GM23248 (cell line): Measurements from ENCODE around the gene PARD3B. TPM values are rescaled to one million over a fixed set of nuclear protein-coding genes. Genes with fewer than 3 reads are reported as not detected.

Source experiments
- DNase-seq: peaks from one replicate; pipeline ENCODE4 v3.0.0-alpha.2; 2015
- H2AFZ ChIP-seq: fragments of 200-600 bp; sonication (generic); 2 replicates; pipeline ENCODE4 v1.6.1; 2016; ENCODE audit warnings: antibody characterized with exemption
- H3F3A ChIP-seq: fragments of 200-600 bp; sonication (generic); 2 replicates; pipeline ENCODE4 v1.6.1; 2016; ENCODE audit warnings: mild to moderate bottlenecking, antibody characterized with exemption, mixed run types; ENCODE audit not compliant: insufficient read depth
- H3K27ac ChIP-seq: fragments of 200-600 bp; sonication (generic); 2 replicates; pipeline ENCODE4 v1.5.1; 2016; ENCODE audit warnings: mild to moderate bottlenecking
- H3K27me3 ChIP-seq: fragments of 200-600 bp; sonication (generic); replicated peaks from 2 replicates; pipeline ENCODE4 v1.6.1; 2016; ENCODE audit warnings: mild to moderate bottlenecking; ENCODE audit not compliant: insufficient read depth
- H3K36me3 ChIP-seq: fragments of 200-600 bp; sonication (generic); 2 replicates; pipeline ENCODE4 v1.6.1; 2016; ENCODE audit warnings: low read depth, mild to moderate bottlenecking
- H3K4me1 ChIP-seq: fragments of 200-600 bp; sonication (generic); 2 replicates; pipeline ENCODE4 v1.6.1; 2016; ENCODE audit warnings: mild to moderate bottlenecking; ENCODE audit not compliant: insufficient read depth
- H3K4me2 ChIP-seq: fragments of 200-600 bp; sonication (generic); one replicate; pipeline ENCODE4 v1.6.1; 2016; ENCODE audit warnings: mild to moderate bottlenecking; ENCODE audit not compliant: unreplicated experiment
- H3K4me3 ChIP-seq: fragments of 200-600 bp; sonication (generic); 2 replicates; pipeline ENCODE4 v1.5.1; 2016; ENCODE audit warnings: mild to moderate bottlenecking
- H3K79me2 ChIP-seq: fragments of 200-600 bp; sonication (generic); 2 replicates; pipeline ENCODE4 v1.6.1; 2016; ENCODE audit warnings: mild to moderate bottlenecking; ENCODE audit not compliant: insufficient read depth
- H3K9ac ChIP-seq: fragments of 200-600 bp; sonication (generic); 2 replicates; pipeline ENCODE4 v1.6.1; 2016; ENCODE audit warnings: mild to moderate bottlenecking
- H3K9me2 ChIP-seq: fragments of 200-600 bp; sonication (generic); 2 replicates; pipeline ENCODE4 v1.6.1; 2016; ENCODE audit warnings: mixed run types, mild to moderate bottlenecking, moderate library complexity; ENCODE audit not compliant: insufficient read depth
- H3K9me3 ChIP-seq: fragments of 200-600 bp; sonication (generic); one replicate; pipeline ENCODE4 v1.6.1; 2017; ENCODE audit warnings: low read depth
- H4K20me1 ChIP-seq: fragments of 200-600 bp; sonication (generic); 2 replicates; pipeline ENCODE4 v1.6.0; 2016; ENCODE audit not compliant: insufficient read depth
- EZH2 ChIP-seq: fragments of 200-600 bp; sonication (generic); IDR thresholded peaks from 2 replicates; pipeline ENCODE4 v1.6.1; 2018; ENCODE audit warnings: antibody characterized with exemption, mild to moderate bottlenecking; ENCODE audit not compliant: insufficient read depth, poor library complexity, severe bottlenecking
- EZH2phosphoT487 ChIP-seq: fragments of 200-600 bp; sonication (generic); IDR thresholded peaks from 2 replicates; pipeline ENCODE4 v1.6.1; 2018; ENCODE audit warnings: antibody characterized with exemption, moderate library complexity, mild to moderate bottlenecking, low read depth; ENCODE audit not compliant: insufficient read depth
- WGBS, 2 experiments: methylation state at CpG; one replicate each; pipeline ENCODE4 v1.1.6; 2015 to 2017; ENCODE audit warnings: low lambda C conversion rate in 2 of 2, low coverage in 1 of 2; ENCODE audit errors: missing lambda C conversion rate in 2 of 2; 5-methylcytosine and 5-hydroxymethylcytosine counted together
- in situ Hi-C: fragments of 300-500 bp; cut with MboI; formaldehyde crosslinking; loops from 2 replicates; pipeline ENCODE4 v1.15.0; 2020
- polyA plus RNA-seq: library from polyadenylated mRNA; unstranded; fragments of >200 nt; fragmentation: Nextera tagmentation; extraction: Ambion mirVana; gene quantifications from 2 replicates; pipeline ENCODE4 v1.2.1, GENCODE V29; 2016
- total RNA-seq: library from RNA; depleted of rRNA; stranded (reverse); fragments of >200 nt; shearing (Covaris generic); gene quantifications from 2 replicates; pipeline ENCODE4 v1.2.3, GENCODE V29; 2014

Gene PARD3B
- total and polyA plus RNA-seq, 2 experiments from 2014 or later, result 2.5 to 6.9 TPM

DNA sequence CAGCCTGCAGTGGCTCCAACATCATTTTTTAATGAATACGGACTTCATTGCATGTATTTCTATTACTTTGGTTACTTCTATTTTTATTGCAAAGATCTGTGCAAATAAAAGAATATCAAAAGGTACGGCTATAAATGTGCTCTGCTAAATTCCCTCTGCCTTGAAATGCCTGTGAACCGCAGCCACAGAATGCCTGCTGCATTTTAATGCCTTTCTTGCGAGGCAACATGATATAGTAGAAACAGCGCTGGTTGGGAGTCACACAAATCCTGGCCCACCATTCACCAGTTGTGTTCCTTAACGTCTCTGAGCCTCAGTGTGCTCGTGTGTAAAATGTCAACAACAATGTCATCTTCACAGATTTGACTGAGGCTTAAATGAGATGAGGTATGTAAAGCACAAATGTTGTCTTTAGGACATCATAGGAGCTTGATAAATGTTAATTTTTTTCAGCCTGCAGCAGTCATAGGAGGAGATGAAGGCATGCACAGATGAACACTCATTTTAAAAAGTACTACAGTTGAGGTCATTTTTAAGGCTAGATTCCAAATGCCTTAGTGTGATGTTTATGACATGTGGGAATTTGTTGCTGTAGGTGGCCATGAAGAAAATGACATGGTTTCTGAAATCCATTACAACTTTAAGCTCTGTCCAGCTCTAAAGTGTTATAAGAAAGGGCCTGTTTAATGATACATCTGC is 949.4 kb downstream of the PARD3B start:
- no peaks in the 10 kb centered on the region for H3K9me2 ChIP-seq
- 88 to 89% methylated on average over 7 of the region's 7 CpGs for WGBS, 2 experiments
- no peak overlapping the region for H3K27ac ChIP-seq
- TF ChIP-seq EZH2 (no peak), EZH2phosphoT487 (no peak)
- no peaks in the 10 kb centered on the region for H3K36me3 ChIP-seq
- H3K79me2 ChIP-seq, result no peaks in the 10 kb centered on the region
- no peaks in the 10 kb centered on the region for H4K20me1 ChIP-seq
- no peak overlapping the region for H3K4me3 ChIP-seq
- H3K27me3 ChIP-seq, result no peaks in the 10 kb centered on the region
- H3F3A ChIP-seq, result peaks cover 30% of the 10 kb centered on the region; the same call in 1 of the 2 replicates
- H2AFZ ChIP-seq, result no peak overlapping the region
- in situ Hi-C loops, result no loop called here
- H3K4me1 ChIP-seq, result peaks cover 33% of the 10 kb centered on the region
- H3K9me3 ChIP-seq, result no peaks in the 10 kb centered on the region
- H3K4me2 ChIP-seq, result no peak overlapping the region
- no peak overlapping the region for H3K9ac ChIP-seq
- DNase-seq, result peak; percentile 45

- DNase-seq, result peak; percentile 40
- no peak overlapping the region for H2AFZ ChIP-seq
- H3K27me3 ChIP-seq, result no peaks in the 10 kb centered on the region
- no peaks in the 10 kb centered on the region for H3K9me3 ChIP-seq
- H3K79me2 ChIP-seq, result no peaks in the 10 kb centered on the region
- H3K4me2 ChIP-seq, result peak overlapping the region; percentile 49
- H3K4me1 ChIP-seq, result peaks cover 33% of the 10 kb centered on the region
- H3F3A ChIP-seq, result peaks cover 30% of the 10 kb centered on the region; the same call in 1 of the 2 replicates
- 35 to 36% methylated on average over 1 of the region's 1 CpG for WGBS, 2 experiments
- in situ Hi-C loops, result no loop called here
- H3K36me3 ChIP-seq, result no peaks in the 10 kb centered on the region
- no peaks in the 10 kb centered on the region for H4K20me1 ChIP-seq
- H3K27ac ChIP-seq, result peak overlapping the region; percentile 59; the same call in 1 of the 2 replicates
- TF ChIP-seq EZH2 (no peak), EZH2phosphoT487 (no peak)
- H3K4me3 ChIP-seq, result no peak overlapping the region
- H3K9ac ChIP-seq, result no peak overlapping the region
- no peaks in the 10 kb centered on the region for H3K9me2 ChIP-seq
These were observed 950.5 kb downstream of the PARD3B start for GRCh38 chr2:205495819-205496218.

DNA sequence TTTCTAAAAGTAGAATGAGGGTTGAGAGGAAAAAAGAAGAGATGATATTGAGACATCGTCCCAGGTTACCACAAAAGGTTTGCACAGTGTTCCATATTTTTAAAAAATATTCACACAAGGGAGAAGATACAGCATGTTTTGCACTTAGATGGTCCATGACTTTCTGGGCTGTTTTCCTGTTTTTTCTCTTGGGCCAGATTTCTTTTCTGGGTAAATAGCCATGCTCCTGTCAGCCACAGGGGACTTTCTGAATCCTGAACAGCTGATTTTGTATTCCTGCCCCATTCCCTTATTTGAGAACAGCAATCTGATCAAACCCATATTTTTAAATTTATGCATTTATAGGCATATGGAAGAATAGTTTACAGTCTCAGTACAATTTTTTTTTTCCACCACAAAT is 951.1 kb downstream of the PARD3B start:
- Histone ChIP-seq H2AFZ (peak overlapping the region; percentile 20; the same call in 1 of the 2 replicates), H4K20me1 (no peaks in the 10 kb centered on the region), H3K27me3 (no peaks in the 10 kb centered on the region), H3K9me3 (no peaks in the 10 kb centered on the region), H3K9me2 (no peaks in the 10 kb centered on the region), H3K4me3 (peak overlapping the region; percentile 21), H3K27ac (peak overlapping the region; percentile 59), H3K4me2 (peak overlapping the region; percentile 49), H3F3A (peaks cover 30% of the 10 kb centered on the region; the same call in 1 of the 2 replicates), H3K9ac (no peak overlapping the region), H3K4me1 (peaks cover 33% of the 10 kb centered on the region), H3K79me2 (no peaks in the 10 kb centered on the region), H3K36me3 (no peaks in the 10 kb centered on the region)
- TF ChIP-seq EZH2 (no peak), EZH2phosphoT487 (no peak)
- in situ Hi-C loops, result no loop called here
- peak; percentile 45 for DNase-seq
- 95 to 97% methylated on average over 1 of the region's 1 CpG for WGBS, 2 experiments

DNA sequence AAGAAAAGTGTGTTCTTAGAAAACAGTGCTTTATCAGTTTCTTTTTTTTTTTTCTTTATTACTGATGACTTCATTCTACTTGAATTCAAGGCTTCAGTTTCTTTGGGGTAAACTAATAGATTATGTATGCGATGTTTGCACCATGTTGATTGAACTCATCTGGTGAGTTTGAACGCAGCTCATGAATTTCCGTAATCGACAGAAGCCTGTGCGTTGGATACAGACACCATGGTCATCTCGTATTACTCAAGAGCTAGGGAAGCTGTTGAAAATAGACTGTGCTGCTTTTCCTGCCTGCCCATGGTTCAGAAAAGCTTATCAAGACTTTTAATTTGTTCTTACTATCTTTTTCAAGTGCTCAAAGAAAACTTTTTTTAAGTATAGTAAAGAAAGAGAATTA is 951.5 kb downstream of the PARD3B start:
- TF ChIP-seq EZH2, result no peak
- no peak for TF ChIP-seq EZH2phosphoT487
- Histone ChIP-seq H4K20me1 (no peaks in the 10 kb centered on the region), H3K79me2 (no peaks in the 10 kb centered on the region), H3K9ac (peak overlapping the region; percentile 28), H3K4me1 (peaks cover 33% of the 10 kb centered on the region), H2AFZ (peak overlapping the region; percentile 20; the same call in 1 of the 2 replicates), H3K4me3 (peak overlapping the region; percentile 21), H3K27ac (peak overlapping the region; percentile 59), H3K9me2 (no peaks in the 10 kb centered on the region), H3K4me2 (peak overlapping the region; percentile 49), H3K27me3 (no peaks in the 10 kb centered on the region), H3F3A (peaks cover 30% of the 10 kb centered on the region; the same call in 1 of the 2 replicates), H3K36me3 (no peaks in the 10 kb centered on the region), H3K9me3 (no peaks in the 10 kb centered on the region)
- DNase-seq, result peak; percentile 88
- in situ Hi-C loops, result no loop called here
- 6 to 11% methylated on average over 6 of the region's 6 CpGs for WGBS, 2 experiments
